Endothelial cell of umbilical vein (primary cell): ENCODE data around the gene ZNF362. TPM values are rescaled to one million over a fixed set of nuclear protein-coding genes. Genes with fewer than 3 reads are reported as not detected.

Experiments used
- BruUV-seq: library from RNA; stranded (reverse); fragments of 400-500 nt; replicated peaks from 2 replicates; lab custom pipeline; 2021; lab: Mats Ljungman, UMichigan
- CTCF ChIA-PET: fragments of 300-600, 350-600 bp; sonication (Branson Sonifier 250); formaldehyde crosslinking; loops from one replicate; lab custom pipeline; 2021; ENCODE audit warnings: antibody characterized with exemption, inconsistent platforms; lab: Charles Lee
- POLR2A ChIA-PET: fragments of 300-600, 350-600 bp; sonication (Branson Sonifier 250); formaldehyde crosslinking; loops from one replicate; lab custom pipeline; 2021; ENCODE audit warnings: antibody characterized with exemption, inconsistent platforms; lab: Charles Lee
- DNase-seq: peaks from one replicate; pipeline ENCODE4 v3.0.0-alpha.2; 2011; ENCODE audit warnings: low read depth, low spot score
- FAIRE-seq: peaks from 2 replicates; lab custom pipeline; 2011; peaks lifted over from hg19 to GRCh38; lab: Jason Lieb, UNC
- H2AFZ ChIP-seq: 2 replicates; pipeline ENCODE4 v1.6.0; 2012; ENCODE audit warnings: low read depth, low read length, control low read depth, inconsistent platforms
- H3K27ac ChIP-seq: 2 replicates; pipeline ENCODE4 v1.5.1; 2011; ENCODE audit warnings: low read depth, mild to moderate bottlenecking, control low read depth, low read length, moderate library complexity; ENCODE audit not compliant: insufficient read depth
- H3K27me3 ChIP-seq, 2 experiments: 2 replicates each; pipeline versions ENCODE4 v1.6.0 to v1.6.1; 2011; ENCODE audit warnings: low read length in 2 of 2, mixed read lengths in 1 of 2; ENCODE audit not compliant: control insufficient read depth in 2 of 2, insufficient read depth in 2 of 2
- H3K36me3 ChIP-seq, 2 experiments: 2 replicates in 1 of 2; 3 replicates in 1 of 2; pipeline ENCODE4 v1.5.1; 2011; ENCODE audit warnings: low read length in 2 of 2, mild to moderate bottlenecking in 1 of 2, moderate library complexity in 1 of 2; ENCODE audit not compliant: control insufficient read depth in 2 of 2, insufficient read depth in 2 of 2; ENCODE audit errors: extremely low read depth in 1 of 2
- H3K4me1 ChIP-seq: 3 replicates; pipeline ENCODE4 v1.5.1; 2011; ENCODE audit warnings: mild to moderate bottlenecking, low read length; ENCODE audit not compliant: control insufficient read depth, insufficient read depth; ENCODE audit errors: extremely low read depth
- H3K4me2 ChIP-seq: 2 replicates; pipeline ENCODE4 v1.6.1; 2011; ENCODE audit warnings: low read length, control low read depth, mixed read lengths; ENCODE audit not compliant: insufficient read depth
- H3K4me3 ChIP-seq, 3 experiments: fragments of 200-600 bp in 1 of 3; sonication (generic), shearing (Covaris generic) in 1 of 3; replicated peaks in 1 of 3; 2 replicates each; pipeline ENCODE4 v1.5.1; 2011 to 2016; ENCODE audit warnings: control low read depth in 3 of 3, low read length in 3 of 3, mild to moderate bottlenecking in 2 of 3, inconsistent platforms in 1 of 3, low read depth in 1 of 3, moderate library complexity in 1 of 3; ENCODE audit not compliant: insufficient read depth in 1 of 3
- H3K79me2 ChIP-seq: 2 replicates; pipeline ENCODE4 v1.6.0; 2012; ENCODE audit warnings: low read length, inconsistent platforms; ENCODE audit not compliant: control insufficient read depth, insufficient read depth
- H3K9ac ChIP-seq: replicated peaks from 2 replicates; pipeline ENCODE3; 2011; ENCODE audit warnings: low read length, control low read depth; ENCODE audit not compliant: insufficient read depth; ENCODE audit errors: extremely low read depth
- H3K9me1 ChIP-seq: replicated peaks from 3 replicates; pipeline ENCODE4 v1.6.0; 2011; ENCODE audit warnings: mild to moderate bottlenecking, low read length; ENCODE audit not compliant: control insufficient read depth, insufficient read depth; ENCODE audit errors: extremely low read depth
- H3K9me3 ChIP-seq: replicated peaks from 2 replicates; pipeline ENCODE4 v1.5.1; 2012; ENCODE audit warnings: low read length, inconsistent platforms; ENCODE audit not compliant: control insufficient read depth, insufficient read depth
- H4K20me1 ChIP-seq: replicated peaks from 2 replicates; pipeline ENCODE3; 2011; ENCODE audit warnings: mild to moderate bottlenecking, low read length; ENCODE audit not compliant: control insufficient read depth, insufficient read depth; ENCODE audit errors: extremely low read depth
- EZH2 ChIP-seq: IDR thresholded peaks from 2 replicates; pipeline ENCODE4 v1.6.1; 2012; ENCODE audit warnings: borderline replicate concordance, low read depth, mild to moderate bottlenecking, moderate library complexity, low read length, inconsistent platforms; ENCODE audit not compliant: severe bottlenecking
- FOS ChIP-seq: IDR thresholded peaks from 2 replicates; pipeline ENCODE4 v1.6.1; 2011; ENCODE audit warnings: mild to moderate bottlenecking, low read length, moderate library complexity, borderline replicate concordance; ENCODE audit not compliant: insufficient read depth
- GATA2 ChIP-seq: IDR thresholded peaks from 2 replicates; pipeline ENCODE4 v1.7.0; 2011; ENCODE audit warnings: low read depth, mild to moderate bottlenecking, moderate library complexity, mixed read lengths, low read length; ENCODE audit not compliant: insufficient read length, insufficient read depth
- JUN ChIP-seq: IDR thresholded peaks from 2 replicates; pipeline ENCODE4 v1.6.1; 2011; ENCODE audit warnings: borderline replicate concordance, low read depth; ENCODE audit not compliant: insufficient read length, insufficient read depth
- MYC ChIP-seq: IDR thresholded peaks from one replicate; pipeline ENCODE4 v1.6.1; 2011; ENCODE audit warnings: mild to moderate bottlenecking, low read depth, low read length
- POLR2A ChIP-seq: IDR thresholded peaks from 2 replicates; pipeline ENCODE4 v1.6.1; 2012; ENCODE audit warnings: low read depth, mild to moderate bottlenecking, control low read depth, low read length
- POLR2AphosphoS5 ChIP-seq: IDR thresholded peaks from 2 replicates; pipeline ENCODE4 v1.6.1; 2012; ENCODE audit warnings: low read depth, mild to moderate bottlenecking, control low read depth, low read length, moderate library complexity; ENCODE audit not compliant: insufficient read depth
- dilution Hi-C: fragments of 300-500 bp; cut with MboI; formaldehyde crosslinking; loops from one replicate; pipeline ENCODE4 v1.15.0; 2019; ENCODE audit warnings: low sequenced_read_pairs; ENCODE audit not compliant: extremely low pct_ligation_motif_present
- intact Hi-C: fragments of 100-400 bp; cut with micrococcal nuclease; formaldehyde crosslinking; loops from one replicate; pipeline ENCODE4 v1.10.0; 2022
- polyA plus RNA-seq, 4 experiments: library from polyadenylated mRNA; depleted of rRNA in 3 of 4; stranded (reverse) in 3 of 4; unstranded in 1 of 4; fragments of >200 nt; gene quantifications; 2 replicates each; pipeline versions ENCODE4 v1.2.1 to v1.2.3, GENCODE V29; 2011 to 2012; ENCODE audit warnings: missing spikeins in 1 of 4
- total RNA-seq: library from RNA; stranded (reverse); gene quantifications from 2 replicates; pipeline ENCODE4 v1.2.3, GENCODE V29; 2021
- TF ChIP-seq, protein P1 (sequence below), 2 donors: IDR thresholded peaks; 1 replicate in 1 of 2; 2 replicates in 1 of 2; pipeline ENCODE4 v1.5.1; 2011; ENCODE audit warnings: low read length in 2 of 2, mild to moderate bottlenecking in 2 of 2, moderate library complexity in 2 of 2, control low read depth in 1 of 2, inconsistent platforms in 1 of 2, low read depth in 1 of 2; ENCODE audit not compliant: insufficient read depth in 1 of 2; ENCODE audit errors: extremely low read depth in 1 of 2
- TF ChIP-seq, protein P2 (sequence below): IDR thresholded peaks from 2 replicates; pipeline ENCODE4 v1.6.1; 2011; ENCODE audit not compliant: insufficient read depth, insufficient read length

The ZNF362 gene
- total and polyA plus RNA-seq, 2 donors (not counting 3 experiments of a cell fraction or from before 2014, with no cell fraction given), result 28.4 to 35.3 TPM

DNA sequence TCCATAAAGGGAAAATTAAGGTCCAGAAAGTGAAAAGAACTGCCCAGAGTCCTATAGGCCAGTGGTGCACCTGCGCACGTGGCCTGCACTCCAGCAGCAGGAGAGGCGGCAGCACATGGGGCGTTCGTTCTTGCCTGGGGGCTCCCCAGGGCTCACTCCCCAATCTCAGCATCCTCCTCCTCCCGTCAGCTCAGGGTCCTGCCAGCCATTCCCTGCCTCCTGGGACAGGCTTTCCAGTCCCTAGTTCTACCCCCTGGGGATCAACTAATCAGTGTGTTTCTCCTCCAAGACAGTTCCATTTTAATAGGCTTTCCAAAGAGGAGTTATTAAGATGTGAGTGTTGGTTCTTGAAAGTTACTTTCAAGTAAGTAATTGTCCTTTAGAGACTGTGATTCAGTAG lies 65.8 kb downstream of the ZNF362 start:
- DNase-seq, result no peak
- BruUV-seq, result no TSS peak
- Histone ChIP-seq H3K27ac (no peak overlapping the region), H3K27me3 (no peaks in the 10 kb centered on the region), H3K79me2 (no peaks in the 10 kb centered on the region), H3K4me3 (no peak overlapping the region), H3K36me3 (peaks cover 16 to 41% of the 10 kb centered on the region in 2 experiments), H3K4me2 (no peak overlapping the region), H3K9ac (no peak overlapping the region), H4K20me1 (no peaks in the 10 kb centered on the region), H3K9me1 (no peaks in the 10 kb centered on the region), H3K4me1 (no peaks in the 10 kb centered on the region), H3K9me3 (no peaks in the 10 kb centered on the region), H2AFZ (no peak overlapping the region)
- dilution Hi-C loops (no loop called here), intact Hi-C loops (no loop called here)
- no peak for FAIRE-seq
- CTCF ChIA-PET, result no interaction called here
- POLR2A ChIA-PET, result no interaction called here
- TF ChIP-seq JUN (no peak), GATA2 (no peak), POLR2AphosphoS5 (no peak), FOS (no peak), MYC (no peak), POLR2A (no peak), EZH2 (no peak)
- TF ChIP-seq, protein P1, sequence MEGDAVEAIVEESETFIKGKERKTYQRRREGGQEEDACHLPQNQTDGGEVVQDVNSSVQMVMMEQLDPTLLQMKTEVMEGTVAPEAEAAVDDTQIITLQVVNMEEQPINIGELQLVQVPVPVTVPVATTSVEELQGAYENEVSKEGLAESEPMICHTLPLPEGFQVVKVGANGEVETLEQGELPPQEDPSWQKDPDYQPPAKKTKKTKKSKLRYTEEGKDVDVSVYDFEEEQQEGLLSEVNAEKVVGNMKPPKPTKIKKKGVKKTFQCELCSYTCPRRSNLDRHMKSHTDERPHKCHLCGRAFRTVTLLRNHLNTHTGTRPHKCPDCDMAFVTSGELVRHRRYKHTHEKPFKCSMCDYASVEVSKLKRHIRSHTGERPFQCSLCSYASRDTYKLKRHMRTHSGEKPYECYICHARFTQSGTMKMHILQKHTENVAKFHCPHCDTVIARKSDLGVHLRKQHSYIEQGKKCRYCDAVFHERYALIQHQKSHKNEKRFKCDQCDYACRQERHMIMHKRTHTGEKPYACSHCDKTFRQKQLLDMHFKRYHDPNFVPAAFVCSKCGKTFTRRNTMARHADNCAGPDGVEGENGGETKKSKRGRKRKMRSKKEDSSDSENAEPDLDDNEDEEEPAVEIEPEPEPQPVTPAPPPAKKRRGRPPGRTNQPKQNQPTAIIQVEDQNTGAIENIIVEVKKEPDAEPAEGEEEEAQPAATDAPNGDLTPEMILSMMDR (IDR thresholded peaks at IDR 0.05; ENCODE audit: extremely low read depth in 1 of 2, insufficient read depth in 1 of 2, low read depth in 1 of 2, low read length in 2 of 2), result no peak
- TF ChIP-seq, protein P2, sequence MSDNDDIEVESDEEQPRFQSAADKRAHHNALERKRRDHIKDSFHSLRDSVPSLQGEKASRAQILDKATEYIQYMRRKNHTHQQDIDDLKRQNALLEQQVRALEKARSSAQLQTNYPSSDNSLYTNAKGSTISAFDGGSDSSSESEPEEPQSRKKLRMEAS, result no peak
